ENCODE results near the gene PI4KA.
"Not testable (repeated sequence)": the region's sequence is repeated elsewhere in the genome, so short reads cannot be mapped to it uniquely, and the experiment has no call there.

PI4KA gene

GRCh38 chr22:20781272-20781990 is 77.2 kb downstream of the PI4KA start:
- H3K9me3 ChIP-seq (ENCODE audit: control insufficient read depth, insufficient read depth, low read length): no peaks in the 10 kb centered on the region
- no peaks in the 10 kb centered on the region for H3K36me3 ChIP-seq (ENCODE audit: insufficient read depth, low read length)
- H3K9ac ChIP-seq (ENCODE audit: low read depth, low read length): no peak overlapping the region
- peaks cover 12% of the 10 kb centered on the region for H3K4me1 ChIP-seq (ENCODE audit: insufficient read depth, low read length)

GRCh38 chr22:20779818-20780158 is 78.8 kb downstream of the PI4KA start:
- no peaks in the 10 kb centered on the region for H3K36me3 ChIP-seq (ENCODE audit: insufficient read depth, low read length)
- H3K4me1 ChIP-seq (ENCODE audit: insufficient read depth, low read length): peaks cover 12% of the 10 kb centered on the region
- H3K9me3 ChIP-seq (ENCODE audit: control insufficient read depth, insufficient read depth, low read length): no peaks in the 10 kb centered on the region
- H3K9ac ChIP-seq (ENCODE audit: low read depth, low read length): no peak overlapping the region

GRCh38 chr22:20779014-20779817 is 79.4 kb downstream of the PI4KA start:
- Histone ChIP-seq H3K4me1 (ENCODE audit: insufficient read depth, low read length) (peaks cover 12% of the 10 kb centered on the region), H3K9me3 (ENCODE audit: control insufficient read depth, insufficient read depth, low read length) (no peaks in the 10 kb centered on the region), H3K9ac (ENCODE audit: low read depth, low read length) (no peak overlapping the region), H3K36me3 (ENCODE audit: insufficient read depth, low read length) (no peaks in the 10 kb centered on the region)

- Histone ChIP-seq H3K9me3 (ENCODE audit: control insufficient read depth, insufficient read depth, low read length) (no peaks in the 10 kb centered on the region), H3K4me1 (ENCODE audit: insufficient read depth, low read length) (peaks cover 4% of the 10 kb centered on the region; the same call in 1 of the 2 replicates), H3K9ac (ENCODE audit: low read depth, low read length) (no peak overlapping the region), H3K36me3 (ENCODE audit: insufficient read depth, low read length) (no peaks in the 10 kb centered on the region)
Measured at GRCh38 chr22:20777420-20778177, 81.0 kb downstream of the PI4KA start.

DNA sequence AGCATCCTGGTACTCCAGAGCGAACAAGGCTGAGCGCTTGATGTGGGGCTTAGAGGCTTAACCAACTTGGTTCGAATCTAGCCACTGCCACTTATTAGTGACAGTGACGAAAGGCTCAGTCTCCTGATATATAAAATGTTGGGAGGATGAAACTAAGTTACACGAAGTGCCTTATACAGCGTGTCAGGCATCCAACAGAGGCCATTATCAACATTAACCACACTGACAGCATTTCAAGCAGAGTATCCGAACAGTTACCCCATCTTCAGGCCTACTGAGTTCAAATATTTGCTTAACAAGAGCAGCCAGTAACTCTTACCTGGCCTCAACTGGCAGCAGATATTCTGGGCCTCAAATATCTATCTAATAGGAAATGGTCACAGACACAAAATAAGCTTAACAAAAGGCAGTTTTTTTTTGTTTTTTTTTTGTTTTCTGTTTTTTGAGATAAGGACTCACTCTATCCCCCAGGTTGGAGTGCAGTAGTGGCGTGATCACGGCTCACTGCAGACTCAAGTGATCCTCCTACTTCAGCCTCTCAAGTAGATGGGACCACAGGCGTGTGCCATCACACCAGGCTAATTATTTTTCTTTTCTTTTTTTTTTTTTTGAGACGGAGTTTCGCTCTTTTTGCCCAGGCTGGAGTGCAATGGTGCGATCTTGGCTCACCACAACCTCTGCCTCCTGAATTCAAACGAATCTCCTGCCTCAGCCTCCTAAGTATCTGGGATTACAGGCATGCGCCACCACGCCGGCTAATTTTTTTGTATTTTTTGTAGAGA is 81.8 kb downstream of the PI4KA start:
- no peaks in the 10 kb centered on the region for H3K36me3 ChIP-seq (ENCODE audit: insufficient read depth, low read length)
- H3K4me1 ChIP-seq (ENCODE audit: insufficient read depth, low read length): peaks cover 4% of the 10 kb centered on the region; the same call in 1 of the 2 replicates
- no peak overlapping the region for H3K9ac ChIP-seq (ENCODE audit: low read depth, low read length)
- H3K9me3 ChIP-seq (ENCODE audit: control insufficient read depth, insufficient read depth, low read length): no peaks in the 10 kb centered on the region

- Histone ChIP-seq H3K9me3 (ENCODE audit: control insufficient read depth, insufficient read depth, low read length) (no peaks in the 10 kb centered on the region), H3K36me3 (ENCODE audit: insufficient read depth, low read length) (no peaks in the 10 kb centered on the region), H3K9ac (ENCODE audit: low read depth, low read length) (no peak overlapping the region), H3K4me1 (ENCODE audit: insufficient read depth, low read length) (peaks cover 4% of the 10 kb centered on the region; the same call in 1 of the 2 replicates)
Measured at GRCh38 chr22:20775342-20775895, 83.2 kb downstream of the PI4KA start.

GRCh38 chr22:20774882-20775281 is 83.7 kb downstream of the PI4KA start:
- H3K9me3 ChIP-seq (ENCODE audit: control insufficient read depth, insufficient read depth, low read length): no peaks in the 10 kb centered on the region
- H3K9ac ChIP-seq (ENCODE audit: low read depth, low read length): no peak overlapping the region
- no peaks in the 10 kb centered on the region for H3K36me3 ChIP-seq (ENCODE audit: insufficient read depth, low read length)
- peaks cover 4% of the 10 kb centered on the region; the same call in 1 of the 2 replicates for H3K4me1 ChIP-seq (ENCODE audit: insufficient read depth, low read length)

DNA sequence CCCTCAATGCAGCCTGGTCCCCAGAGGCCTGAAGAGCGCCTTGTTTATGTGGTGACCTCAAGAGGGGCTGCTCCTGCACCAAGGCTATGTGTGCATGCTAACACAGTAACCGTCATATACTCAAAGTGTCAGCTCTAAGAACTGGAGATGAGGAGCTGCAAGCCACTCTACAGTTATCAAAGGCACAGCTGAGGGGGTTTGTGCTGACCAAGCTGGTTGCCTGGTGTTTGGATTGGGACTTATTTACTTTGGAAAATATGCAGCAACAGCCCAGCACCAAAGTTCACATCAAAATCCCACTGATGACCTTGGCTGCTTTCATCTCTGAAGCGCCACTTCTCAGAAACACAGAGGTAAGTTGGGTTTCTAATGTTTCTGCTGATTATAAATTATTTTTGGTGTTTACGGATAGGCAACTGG is 84.8 kb downstream of the PI4KA start, which contains the start of gene SERPIND1:
Gene SERPIND1, plus strand, starts transcription at position 321 of the 420 bp plus-strand sequence. CDS start 5,200 bp downstream, outside the sequence.
- Histone ChIP-seq H3K9me3 (ENCODE audit: control insufficient read depth, insufficient read depth, low read length) (no peaks in the 10 kb centered on the region), H3K4me1 (ENCODE audit: insufficient read depth, low read length) (no peaks in the 10 kb centered on the region), H3K9ac (ENCODE audit: low read depth, low read length) (no peak within 1 kb of the TSS), H3K36me3 (ENCODE audit: insufficient read depth, low read length) (no peaks in the 10 kb centered on the region)

DNA sequence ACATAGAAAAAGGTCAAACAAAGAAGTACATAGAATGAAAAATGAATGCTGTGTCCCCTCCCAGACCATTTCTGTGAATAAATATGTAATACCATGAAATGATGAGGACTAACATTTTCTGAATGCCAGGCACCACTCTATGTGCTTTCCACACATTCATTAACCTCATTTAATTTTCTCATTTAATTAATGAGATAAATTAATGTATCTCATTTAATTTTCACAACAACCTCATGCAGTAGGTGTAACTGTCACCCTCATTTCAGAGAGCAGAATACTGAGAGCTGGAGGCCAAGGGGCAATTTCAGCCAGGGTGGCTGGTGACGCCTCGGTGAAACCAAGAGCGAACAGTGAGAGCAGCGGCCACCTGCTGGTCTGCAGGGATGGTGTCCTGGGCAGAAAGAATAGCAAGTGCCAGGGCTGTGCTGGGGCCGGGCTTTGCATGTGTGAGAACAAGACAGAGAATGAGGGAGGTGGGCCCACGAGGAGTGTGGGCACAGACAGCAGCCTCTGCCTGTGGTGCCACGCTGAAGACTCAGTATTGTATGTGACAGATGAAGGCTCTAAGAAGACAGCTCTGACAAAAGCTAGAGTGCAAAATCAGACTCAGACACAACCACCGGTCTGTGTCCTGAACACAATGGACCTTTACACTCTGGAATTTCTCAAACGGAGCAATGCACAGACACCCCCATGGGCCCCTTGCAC is 86.5 kb downstream of the PI4KA start:
- H3K9me3 ChIP-seq (ENCODE audit: control insufficient read depth, insufficient read depth, low read length): no peaks in the 10 kb centered on the region
- H3K9ac ChIP-seq (ENCODE audit: low read depth, low read length): no peak overlapping the region
- H3K36me3 ChIP-seq (ENCODE audit: insufficient read depth, low read length): no peaks in the 10 kb centered on the region
- no peaks in the 10 kb centered on the region for H3K4me1 ChIP-seq (ENCODE audit: insufficient read depth, low read length)

DNA sequence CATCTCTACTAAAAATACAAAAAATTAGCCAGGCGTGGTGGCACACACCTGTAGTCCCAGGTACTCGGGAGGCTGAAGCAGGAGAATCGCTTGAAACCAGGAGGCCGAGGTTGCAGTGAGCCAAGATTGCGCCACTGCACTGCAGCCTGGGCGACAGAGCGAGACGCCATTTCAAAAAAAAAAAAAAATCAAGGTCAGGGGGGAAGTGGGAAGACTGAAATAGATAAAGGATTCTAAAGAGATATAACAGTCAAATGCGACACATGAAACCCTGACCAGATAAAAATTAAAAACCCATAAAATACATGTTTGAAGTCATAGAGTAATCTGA is 89.2 kb downstream of the PI4KA start:
- not testable (repeated sequence) for H3K9ac ChIP-seq (ENCODE audit: low read depth, low read length); H3K36me3 ChIP-seq (ENCODE audit: insufficient read depth, low read length); H3K9me3 ChIP-seq (ENCODE audit: control insufficient read depth, insufficient read depth, low read length); H3K4me1 ChIP-seq (ENCODE audit: insufficient read depth, low read length)

GRCh38 chr22:20766530-20766929 is 92.1 kb downstream of the PI4KA start:
- no peak overlapping the region for H3K9ac ChIP-seq (ENCODE audit: low read depth, low read length)
- H3K36me3 ChIP-seq (ENCODE audit: insufficient read depth, low read length): no peaks in the 10 kb centered on the region
- H3K9me3 ChIP-seq (ENCODE audit: control insufficient read depth, insufficient read depth, low read length): no peaks in the 10 kb centered on the region
- no peaks in the 10 kb centered on the region for H3K4me1 ChIP-seq (ENCODE audit: insufficient read depth, low read length)

- H3K9me3 ChIP-seq (ENCODE audit: control insufficient read depth, insufficient read depth, low read length): no peaks in the 10 kb centered on the region
- H3K9ac ChIP-seq (ENCODE audit: low read depth, low read length): no peak overlapping the region
- no peaks in the 10 kb centered on the region for H3K36me3 ChIP-seq (ENCODE audit: insufficient read depth, low read length)
- H3K4me1 ChIP-seq (ENCODE audit: insufficient read depth, low read length): no peaks in the 10 kb centered on the region
Measured at GRCh38 chr22:20765938-20766337, 92.7 kb downstream of the PI4KA start.

DNA sequence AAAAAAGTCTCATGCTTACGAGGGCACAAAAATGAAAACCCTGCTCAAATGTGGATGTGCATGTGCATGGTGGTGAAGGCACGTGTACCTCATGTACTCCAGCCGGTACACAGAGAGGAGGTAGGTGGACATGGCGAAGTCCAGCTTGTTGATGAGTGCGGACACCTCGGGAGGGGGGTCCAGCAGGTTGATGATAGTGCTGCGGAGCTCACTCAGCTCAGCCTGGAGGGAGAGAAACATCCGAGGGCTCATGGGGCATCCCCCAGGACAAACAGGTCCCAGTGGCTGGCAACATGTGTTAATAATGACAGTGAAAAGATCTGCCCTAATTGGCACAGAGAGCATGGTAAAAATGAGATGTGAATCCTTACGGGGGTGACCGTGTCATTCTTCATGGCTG is 93.9 kb downstream of the PI4KA start:
- H3K36me3 ChIP-seq (ENCODE audit: insufficient read depth, low read length): no peaks in the 10 kb centered on the region
- no peaks in the 10 kb centered on the region for H3K9me3 ChIP-seq (ENCODE audit: control insufficient read depth, insufficient read depth, low read length)
- H3K4me1 ChIP-seq (ENCODE audit: insufficient read depth, low read length): no peaks in the 10 kb centered on the region
- H3K9ac ChIP-seq (ENCODE audit: low read depth, low read length): no peak overlapping the region

Measured in ES-I3 (cell line).